HK-2 (cell line): ENCODE measurements around the gene RDH5.

Source experiments
- DNase-seq: peaks from one replicate; pipeline ENCODE4 v3.0.0-alpha.2; 2018; ENCODE audit not compliant: unreplicated experiment

The RDH5 gene

DNA sequence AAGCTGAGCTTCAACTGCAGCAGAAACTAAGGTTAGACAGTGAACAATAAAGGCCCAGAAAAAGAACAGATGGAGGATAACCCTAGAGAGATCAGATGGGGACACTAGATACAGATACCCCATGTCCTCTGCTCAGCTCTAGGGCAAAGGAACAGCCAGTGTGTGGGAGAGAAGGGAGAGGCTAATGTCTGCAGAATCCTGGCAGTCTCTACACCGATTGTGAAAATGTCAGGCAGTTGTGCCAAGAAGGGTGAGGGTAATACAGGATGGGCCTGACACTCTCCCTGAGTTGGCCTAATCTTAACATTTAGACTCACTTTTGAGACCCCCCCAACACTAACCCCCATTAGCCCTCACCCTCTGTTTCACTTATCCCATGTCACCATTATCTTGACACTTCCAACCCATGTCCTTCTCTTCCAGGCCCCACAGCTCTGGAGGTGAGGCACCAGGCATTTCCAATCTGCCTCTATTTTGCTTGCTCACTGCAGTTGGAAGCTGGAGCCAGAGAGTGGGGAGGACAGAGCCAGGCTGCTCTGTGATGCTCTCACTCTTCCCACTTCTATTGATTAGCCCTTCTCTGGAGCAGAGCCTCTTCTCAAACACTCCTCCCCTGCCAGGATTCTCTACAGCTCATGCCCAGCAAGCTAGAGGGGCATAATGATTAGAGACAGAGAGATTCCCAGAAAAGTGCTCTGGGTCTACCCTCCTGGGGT lies 7.3 kb upstream of the RDH5 start:
- DNase-seq = no peak

DNA sequence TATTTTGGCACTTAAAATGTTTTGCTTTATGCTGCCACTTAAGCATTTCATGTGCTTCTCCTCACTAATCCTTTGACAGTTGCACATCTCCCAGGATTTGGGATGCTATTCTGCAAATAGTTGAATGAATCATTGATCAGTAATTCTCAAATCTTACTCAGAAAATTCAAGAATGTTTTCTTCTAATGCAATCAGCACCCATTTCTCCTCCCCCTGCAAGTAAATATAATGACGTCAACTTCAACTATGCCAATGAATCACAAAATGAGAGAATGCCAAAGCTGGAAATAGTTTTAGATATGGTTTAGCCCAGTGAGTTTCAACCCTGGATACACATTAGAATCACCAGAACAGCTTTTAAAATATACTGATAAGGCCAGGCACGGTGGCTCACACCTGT lies 6.5 kb upstream of the RDH5 start:
- DNase-seq = no peak

DNA sequence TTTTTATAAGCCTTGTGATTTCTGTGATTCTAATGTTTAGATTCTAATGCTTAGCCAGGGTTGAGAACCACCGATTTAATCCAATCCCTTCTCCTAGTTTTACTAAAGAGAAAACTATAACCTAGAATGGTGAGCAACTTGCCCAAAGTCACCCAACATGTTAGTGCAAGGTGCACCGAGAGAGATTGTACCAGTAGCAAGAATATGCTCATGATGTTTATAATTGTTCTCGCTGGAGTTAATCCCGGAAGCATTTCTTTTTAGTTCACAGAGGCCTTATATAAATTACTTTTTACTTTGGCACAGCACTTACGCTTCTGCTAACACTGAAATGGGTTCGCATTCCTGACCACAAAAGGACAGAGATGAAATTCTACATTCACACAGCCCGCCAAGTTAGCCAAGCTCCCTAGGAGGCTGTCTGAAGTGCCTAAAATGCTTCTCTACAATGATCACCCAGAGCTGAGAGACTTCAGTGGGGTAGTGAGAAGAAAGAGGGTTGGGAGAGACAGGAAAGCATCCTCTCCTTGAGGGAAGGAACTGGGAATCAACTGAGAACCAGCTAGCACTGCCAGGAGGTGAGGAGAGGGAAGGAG lies 4.9 kb upstream of the RDH5 start:
- no peak for DNase-seq

DNA sequence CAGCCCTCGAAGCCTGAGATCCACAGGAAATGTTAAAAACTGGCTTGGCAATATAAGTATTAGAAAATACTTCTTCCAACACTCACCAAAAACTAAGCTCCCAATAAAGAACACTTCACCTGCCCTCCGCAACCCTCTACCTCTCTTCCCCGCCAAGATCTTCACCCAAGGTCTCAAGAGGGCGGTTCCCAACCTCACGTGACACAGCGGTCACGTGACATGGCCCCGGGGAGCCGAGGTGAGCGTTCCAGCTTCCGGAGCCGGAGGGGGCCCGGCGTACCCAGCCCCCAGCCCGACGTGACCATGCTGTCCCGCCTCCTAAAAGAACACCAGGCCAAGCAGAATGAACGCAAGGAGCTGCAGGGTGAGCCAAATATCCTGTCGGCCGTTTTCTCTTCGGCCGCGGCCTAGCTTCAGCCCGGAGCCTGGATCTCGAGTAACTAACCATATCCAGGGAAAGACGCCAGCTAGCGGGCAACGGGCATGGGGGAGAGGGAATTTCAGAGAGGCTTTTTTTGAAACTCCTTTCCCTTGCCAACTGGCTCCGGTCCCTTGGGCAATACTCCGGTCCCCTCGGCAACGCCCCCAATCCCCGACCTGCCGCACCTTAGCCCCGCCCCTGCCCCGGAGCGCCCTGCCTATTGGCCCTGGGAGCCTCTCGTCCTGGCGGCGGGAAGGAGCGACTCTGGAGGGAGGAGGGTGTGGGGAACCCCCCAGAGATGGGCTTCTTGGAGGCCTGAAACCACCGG lies 4.2 kb upstream of the RDH5 start, which contains the start of gene BLOC1S1:
TSS of gene BLOC1S1 (plus strand) at position 214 of the 749 bp plus-strand sequence. CDS start at position 220, 6 bp downstream.
- peak; percentile 92 for DNase-seq

DNA sequence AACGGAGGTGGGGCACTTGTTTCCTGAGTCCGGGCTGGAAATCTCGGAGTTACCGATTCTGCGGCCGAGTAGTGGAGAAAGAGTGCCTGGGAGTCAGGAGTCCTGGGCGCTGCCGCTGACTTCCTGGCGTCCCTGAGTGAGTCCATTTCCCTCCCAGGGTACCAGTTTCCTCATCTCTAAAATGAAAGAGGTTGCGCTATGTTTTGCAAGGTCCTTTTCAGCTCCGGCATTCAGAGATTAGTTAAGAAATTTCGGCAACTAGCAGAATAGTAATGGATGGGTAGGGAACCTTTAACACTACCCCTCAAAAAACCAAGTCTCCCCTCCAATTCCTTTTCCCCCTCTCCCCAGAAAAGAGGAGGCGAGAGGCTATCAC lies 3.6 kb upstream of the RDH5 start:
- no peak for DNase-seq

DNA sequence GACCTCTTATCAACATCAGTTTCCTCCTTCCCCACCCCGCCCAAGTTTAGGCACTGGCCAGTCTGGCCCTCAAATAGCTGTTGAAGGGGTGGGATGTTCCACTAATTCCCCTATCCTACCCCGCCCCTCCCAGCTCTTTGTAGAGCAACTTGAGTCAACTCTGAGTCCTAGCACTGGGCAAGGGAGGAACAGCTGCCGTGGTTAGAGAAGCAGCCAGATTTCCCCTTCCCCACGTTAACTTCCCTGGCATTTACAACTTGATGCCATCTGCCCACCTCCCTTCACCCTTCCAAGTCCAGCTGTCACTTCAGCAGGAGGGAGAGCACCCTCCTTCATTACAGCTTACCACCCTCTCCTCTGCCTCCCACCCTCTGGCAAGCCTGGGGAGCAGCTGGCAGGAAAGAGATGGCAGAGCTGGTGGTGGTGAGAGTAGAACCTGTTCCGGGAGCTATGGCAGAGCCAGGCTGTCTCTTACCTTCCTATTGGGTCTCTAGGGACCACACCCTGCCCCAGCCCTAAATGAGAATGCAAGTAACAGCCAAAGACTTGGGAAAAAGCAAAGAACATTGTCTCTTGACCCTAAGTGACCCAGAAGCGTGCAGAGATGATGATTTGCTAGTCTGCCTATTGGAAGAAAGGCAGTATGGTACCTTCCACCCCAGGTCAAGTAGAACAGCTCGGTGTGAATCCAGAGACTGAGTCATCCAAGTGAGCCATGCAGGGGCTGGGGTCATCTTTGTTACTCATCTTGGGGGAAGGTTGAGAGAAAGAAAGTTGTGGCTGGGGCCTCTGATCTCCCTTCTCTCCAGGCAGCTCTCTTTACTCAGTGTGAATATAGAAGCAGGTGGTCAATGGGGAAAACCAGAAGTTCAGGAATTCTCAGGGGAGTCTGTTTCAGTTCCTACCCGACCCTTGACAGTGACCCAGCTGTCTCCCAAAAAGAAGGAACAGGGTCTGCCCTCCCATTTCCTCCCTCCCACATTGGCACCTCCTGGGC lies 2.9 kb upstream of the RDH5 start:
- DNase-seq = peak; percentile 48

DNA sequence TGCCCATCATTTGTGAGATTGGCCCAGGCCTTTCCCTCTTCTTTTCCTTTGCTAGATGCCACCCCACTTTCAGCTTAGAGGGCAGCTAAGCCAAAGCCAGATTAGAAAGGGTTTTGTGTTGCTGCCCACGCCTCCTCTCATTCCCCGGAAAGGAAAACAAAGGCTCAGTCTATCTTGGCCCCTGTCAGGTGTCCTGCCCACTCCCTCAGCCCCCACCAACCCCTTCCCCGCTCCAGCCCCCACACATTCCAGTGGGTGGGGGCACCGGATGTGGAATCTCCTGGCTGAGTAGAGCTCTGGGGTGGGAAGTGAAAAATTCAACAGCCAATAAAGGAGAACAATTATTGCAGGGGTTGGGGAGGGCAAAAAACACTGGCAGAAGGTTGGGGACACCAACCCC lies 2.2 kb upstream of the RDH5 start:
- DNase-seq = no peak

DNA sequence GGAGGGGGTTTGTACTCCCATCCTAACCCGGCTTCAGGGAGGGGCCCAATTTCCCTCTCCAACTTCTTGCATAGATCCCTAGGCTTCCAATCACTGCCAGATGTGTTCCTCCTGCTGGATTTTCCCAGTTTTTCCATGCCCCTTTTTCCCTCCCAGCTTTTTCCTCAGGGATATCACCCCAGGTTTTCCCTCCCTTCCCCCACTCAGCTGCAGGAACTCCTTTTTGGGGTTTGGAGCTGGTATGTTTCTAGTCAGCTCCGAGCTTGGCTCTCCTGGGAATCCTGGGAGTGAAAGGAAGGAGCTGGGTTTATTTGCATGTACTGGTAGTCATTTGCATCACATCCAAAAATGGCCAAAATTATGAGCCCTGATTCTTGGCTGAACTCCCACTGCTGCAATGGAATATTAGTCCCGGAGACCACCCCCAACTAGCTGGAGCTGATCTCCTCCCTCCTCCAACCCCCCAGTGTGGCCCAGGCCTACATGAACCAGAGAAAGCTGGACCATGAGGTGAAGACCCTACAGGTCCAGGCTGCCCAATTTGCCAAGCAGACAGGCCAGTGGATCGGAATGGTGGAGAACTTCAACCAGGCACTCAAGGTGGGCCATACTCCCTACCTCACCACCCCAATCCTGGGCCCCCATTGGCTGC lies 1.4 kb upstream of the RDH5 start:
- no peak for DNase-seq

DNA sequence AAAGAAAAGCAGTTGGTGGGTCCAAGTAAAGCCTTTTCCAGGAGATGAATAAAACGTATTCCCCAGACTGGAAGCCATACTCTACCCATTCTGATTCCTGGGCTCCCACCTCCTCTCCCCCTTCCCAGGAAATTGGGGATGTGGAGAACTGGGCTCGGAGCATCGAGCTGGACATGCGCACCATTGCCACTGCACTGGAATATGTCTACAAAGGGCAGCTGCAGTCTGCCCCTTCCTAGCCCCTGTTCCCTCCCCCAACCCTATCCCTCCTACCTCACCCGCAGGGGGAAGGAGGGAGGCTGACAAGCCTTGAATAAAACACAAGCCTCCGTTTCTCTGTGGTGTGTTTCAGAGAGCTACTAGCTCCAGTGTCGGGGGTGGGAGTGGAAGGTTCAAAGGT lies 822 bp upstream of the RDH5 start:
- DNase-seq = no peak

DNA sequence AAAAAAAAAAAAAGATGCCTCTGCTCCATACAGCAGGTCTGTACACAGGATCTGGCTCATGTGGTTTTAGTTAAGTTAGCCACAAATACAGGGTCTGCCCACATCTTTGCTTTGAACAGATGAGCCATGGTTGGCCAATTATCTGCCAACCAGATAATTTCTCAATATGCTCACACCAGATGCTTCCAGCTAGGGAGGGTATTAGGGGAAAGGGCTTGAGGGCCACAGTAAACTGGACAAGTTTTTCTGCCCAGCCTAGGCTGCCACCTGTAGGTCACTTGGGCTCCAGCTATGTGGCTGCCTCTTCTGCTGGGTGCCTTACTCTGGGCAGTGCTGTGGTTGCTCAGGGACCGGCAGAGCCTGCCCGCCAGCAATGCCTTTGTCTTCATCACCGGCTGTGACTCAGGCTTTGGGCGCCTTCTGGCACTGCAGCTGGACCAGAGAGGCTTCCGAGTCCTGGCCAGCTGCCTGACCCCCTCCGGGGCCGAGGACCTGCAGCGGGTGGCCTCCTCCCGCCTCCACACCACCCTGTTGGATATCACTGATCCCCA lies 776 bp downstream of the RDH5 start:
- DNase-seq = peak; percentile 84

DNA sequence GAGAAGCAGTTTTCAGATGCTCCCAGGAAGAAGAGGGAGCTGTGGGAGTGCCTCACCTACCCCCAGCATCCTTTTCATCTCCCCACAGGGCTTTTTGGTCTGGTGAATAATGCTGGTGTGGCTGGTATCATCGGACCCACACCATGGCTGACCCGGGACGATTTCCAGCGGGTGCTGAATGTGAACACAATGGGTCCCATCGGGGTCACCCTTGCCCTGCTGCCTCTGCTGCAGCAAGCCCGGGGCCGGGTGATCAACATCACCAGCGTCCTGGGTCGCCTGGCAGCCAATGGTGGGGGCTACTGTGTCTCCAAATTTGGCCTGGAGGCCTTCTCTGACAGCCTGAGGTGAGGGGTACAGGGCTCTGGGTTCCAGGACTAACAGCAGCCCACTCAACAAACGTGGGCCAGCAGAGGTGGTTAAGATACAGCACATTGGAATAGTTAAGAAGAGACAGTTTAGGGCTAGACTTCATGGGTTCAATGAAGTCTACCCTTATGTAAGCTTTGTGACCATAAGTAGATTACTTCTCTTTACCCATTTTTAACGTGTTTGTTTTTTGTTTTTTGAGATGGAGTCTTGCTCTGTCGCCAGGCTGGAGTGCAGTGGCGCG lies 1.5 kb downstream of the RDH5 start:
- no peak for DNase-seq

DNA sequence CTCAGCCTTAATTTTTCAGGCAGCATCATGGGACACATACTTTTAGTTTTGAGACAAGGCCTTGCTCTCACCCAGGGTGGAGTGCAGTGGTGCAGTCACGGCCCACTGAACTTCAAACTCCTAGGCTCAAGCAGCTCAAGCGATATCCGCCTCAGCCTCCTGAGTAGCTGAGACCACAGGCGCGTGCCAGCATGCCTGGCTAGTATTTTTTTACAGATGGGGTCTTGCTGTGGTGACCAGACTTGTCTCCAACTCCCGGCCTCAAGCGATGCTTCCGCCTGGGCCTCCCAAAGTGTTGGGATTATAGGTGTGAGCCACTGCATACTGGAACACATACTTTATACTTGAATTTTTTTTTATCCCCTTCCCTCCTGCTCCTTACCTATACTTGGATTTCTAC lies 2.8 kb downstream of the RDH5 start:
- no peak for DNase-seq

DNA sequence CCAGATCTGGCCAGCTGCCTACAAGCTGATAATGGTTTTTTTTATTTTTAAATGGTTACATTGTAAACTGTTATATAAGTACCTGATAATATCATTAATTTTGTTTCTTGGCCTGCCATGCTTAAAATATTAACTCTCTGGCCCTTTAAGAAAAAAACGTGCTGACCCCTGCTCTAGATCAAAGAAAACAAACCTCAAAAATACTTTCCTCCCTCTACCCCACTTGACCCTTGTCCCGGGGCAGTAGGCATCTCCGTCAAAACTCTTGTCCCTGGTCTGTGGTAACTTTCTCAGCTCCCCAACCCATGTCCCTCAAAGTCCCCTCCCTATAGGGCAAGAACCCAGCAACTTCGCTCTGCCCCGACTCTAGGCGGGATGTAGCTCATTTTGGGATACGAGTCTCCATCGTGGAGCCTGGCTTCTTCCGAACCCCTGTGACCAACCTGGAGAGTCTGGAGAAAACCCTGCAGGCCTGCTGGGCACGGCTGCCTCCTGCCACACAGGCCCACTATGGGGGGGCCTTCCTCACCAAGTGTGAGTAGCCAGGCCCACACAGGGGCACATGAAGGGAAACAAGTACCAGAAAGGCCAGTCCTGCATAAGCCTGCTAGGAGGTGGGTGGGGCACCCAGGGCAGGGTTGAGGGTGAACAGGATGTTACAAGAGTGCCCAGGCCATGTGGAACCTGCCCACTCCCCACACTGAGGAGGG lies 3.5 kb downstream of the RDH5 start:
- DNase-seq = no peak

DNA sequence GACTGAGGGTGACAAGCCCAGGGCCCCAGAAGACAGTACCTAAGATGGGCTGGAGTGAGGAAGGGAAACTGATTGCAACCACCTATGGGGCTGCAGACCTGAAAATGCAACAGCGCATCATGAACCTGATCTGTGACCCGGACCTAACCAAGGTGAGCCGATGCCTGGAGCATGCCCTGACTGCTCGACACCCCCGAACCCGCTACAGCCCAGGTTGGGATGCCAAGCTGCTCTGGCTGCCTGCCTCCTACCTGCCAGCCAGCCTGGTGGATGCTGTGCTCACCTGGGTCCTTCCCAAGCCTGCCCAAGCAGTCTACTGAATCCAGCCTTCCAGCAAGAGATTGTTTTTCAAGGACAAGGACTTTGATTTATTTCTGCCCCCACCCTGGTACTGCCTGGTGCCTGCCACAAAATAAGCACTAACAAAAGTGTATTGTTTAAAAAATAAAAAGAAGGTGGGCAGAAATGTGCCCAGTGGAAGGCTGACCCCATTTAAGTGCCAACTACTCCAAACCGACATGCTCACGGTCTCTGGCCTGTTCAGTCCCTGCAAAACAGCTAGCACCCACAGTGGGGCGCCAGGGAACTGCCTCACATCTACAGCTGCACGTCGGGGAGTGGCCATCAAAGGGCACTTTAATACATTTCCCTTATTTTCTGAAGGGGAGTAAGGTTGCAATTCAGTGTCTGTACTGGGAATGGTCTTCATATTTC lies 4.2 kb downstream of the RDH5 start:
- no peak for DNase-seq

DNA sequence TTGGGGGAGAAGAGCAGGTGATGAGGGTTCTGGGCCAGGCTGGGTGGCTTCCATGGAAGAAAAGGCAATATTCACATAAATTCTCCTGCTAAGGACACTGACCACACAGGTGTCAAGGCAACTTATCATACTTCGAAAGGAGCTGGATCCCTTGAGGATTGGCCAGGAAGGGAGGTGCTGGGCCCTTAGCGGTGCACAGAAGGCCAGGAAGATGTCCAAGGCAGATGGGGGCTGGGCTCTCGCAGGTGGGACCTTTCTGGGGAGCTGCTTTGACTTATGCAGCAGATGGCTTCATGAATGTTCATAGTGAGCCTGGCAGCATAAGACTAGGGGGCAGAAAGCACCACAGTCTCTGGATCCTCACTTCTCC lies 4.7 kb downstream of the RDH5 start:
- DNase-seq = no peak

DNA sequence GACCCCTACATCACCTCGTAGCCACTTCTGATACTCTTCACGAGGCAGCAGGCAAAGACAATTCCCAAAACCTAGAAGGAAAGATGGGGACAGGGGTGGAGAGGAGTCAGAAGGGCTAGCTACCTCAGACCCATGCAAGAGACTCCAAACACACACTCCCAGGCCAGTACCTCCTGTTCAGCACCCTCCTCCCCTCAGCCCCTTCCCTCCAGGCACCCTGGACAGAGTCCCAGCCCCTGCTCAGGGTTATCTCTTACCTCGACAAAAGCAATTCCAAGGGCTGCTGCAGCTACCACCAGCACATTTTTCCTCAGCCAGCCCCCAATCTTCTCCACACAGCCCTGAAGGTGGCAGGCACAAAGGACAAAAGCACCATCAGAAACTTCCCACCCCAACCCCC lies 5.4 kb downstream of the RDH5 start:
- no peak for DNase-seq

DNA sequence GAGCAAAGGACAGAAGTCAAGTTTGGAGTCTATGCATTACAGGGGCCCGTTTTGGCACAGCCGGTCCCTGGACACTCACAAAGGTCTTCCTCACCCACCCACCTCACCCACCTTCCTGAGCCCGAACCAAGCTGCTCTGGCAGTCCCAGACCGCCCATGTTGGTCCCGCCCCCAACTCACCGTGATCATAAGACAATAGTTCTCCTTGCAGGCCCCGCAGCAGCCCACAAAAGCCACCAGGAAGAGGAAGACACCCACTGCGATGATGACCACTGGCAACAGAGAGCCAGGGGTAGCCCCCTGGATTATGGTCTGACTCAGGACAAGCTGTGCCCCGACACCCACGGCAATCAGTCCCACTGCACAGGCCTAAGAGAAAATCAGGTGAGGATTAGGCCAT lies 6.8 kb downstream of the RDH5 start:
- DNase-seq = no peak

DNA sequence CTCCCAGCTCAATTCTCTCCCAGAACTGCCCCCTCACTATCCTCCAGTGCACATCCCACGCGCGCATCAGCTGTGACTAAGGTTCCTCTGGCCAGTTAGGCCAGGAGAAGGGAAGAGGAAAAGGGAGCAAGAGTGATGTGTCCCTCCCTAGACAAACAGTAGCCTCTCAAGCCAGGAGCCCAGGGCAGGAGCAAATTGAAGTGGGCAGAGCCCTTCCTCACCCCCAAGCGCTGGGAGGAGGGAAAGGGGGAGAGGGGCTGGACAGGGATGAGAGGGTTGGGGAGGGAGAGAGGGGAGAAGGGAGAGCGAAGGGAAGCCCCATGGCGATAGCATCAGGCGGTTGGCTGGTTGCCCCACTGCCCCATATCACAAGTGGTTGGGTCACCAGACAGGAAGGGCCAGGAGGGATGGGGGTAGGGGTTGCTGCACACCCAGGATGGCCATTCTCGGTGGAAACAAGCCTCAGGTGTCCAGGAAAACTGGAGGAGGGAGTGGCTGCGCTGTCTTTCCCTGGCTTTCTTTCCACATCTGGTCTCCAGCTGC lies 7.5 kb downstream of the RDH5 start:
- peak; percentile 65 for DNase-seq
